Activated naive CD4-positive, alpha-beta T cell treated with Interleukin-2 at 50 U/mL for 16 hours (primary cell): Measurements from ENCODE around the gene MCAM.
A peak's percentile ranks its signal among the peaks of the same experiment; 100 is the strongest.

ENCODE experiments used
- DNase-seq: peaks from one replicate; pipeline ENCODE4 v3.0.0-alpha.2; 2020

Gene MCAM

DNA sequence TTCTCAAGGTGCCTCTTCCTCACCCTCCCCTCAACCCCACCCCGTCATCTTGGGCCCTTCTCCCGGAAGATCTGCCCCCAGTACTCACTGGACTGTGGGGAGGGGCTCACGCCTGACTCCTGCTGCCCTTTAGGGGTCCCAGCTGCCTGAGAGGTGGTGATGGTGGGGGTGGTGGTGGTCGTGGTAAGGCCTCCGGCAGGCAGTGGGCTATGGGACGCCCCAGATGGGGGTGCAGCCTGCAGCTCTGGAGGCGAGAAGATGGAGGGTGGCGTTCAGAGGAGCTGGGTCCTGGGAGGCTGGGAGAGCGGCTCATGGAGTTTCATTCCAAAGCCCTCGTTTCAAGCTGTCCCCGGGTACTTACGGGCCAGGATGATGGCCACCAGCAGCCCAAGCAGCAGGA is 28.8 kb upstream of the MCAM start:
- no peak for DNase-seq

GRCh38 chr11:119344291-119345010 is 27.5 kb upstream of the MCAM start:
- no peak for DNase-seq

DNA sequence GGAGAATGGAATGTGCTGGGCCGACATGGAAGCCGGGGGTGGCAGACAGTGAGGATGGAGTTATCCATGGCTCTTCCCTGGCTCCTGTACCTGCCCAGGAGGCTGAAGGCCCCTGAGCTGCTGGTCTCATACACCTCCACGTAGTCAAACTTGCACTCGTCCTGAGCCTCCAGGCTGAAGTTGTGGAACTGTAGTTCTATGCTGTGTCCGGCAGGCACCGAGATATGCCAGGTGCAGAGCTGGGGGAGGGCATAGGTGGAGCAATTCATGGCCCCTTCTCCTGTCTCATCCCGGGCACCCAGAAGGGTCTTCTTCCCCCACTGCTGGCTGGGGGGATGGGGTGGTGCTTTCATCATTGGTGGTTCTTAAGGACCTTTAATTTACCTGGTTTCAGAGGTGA is 26.8 kb upstream of the MCAM start:
- DNase-seq: no peak

DNA sequence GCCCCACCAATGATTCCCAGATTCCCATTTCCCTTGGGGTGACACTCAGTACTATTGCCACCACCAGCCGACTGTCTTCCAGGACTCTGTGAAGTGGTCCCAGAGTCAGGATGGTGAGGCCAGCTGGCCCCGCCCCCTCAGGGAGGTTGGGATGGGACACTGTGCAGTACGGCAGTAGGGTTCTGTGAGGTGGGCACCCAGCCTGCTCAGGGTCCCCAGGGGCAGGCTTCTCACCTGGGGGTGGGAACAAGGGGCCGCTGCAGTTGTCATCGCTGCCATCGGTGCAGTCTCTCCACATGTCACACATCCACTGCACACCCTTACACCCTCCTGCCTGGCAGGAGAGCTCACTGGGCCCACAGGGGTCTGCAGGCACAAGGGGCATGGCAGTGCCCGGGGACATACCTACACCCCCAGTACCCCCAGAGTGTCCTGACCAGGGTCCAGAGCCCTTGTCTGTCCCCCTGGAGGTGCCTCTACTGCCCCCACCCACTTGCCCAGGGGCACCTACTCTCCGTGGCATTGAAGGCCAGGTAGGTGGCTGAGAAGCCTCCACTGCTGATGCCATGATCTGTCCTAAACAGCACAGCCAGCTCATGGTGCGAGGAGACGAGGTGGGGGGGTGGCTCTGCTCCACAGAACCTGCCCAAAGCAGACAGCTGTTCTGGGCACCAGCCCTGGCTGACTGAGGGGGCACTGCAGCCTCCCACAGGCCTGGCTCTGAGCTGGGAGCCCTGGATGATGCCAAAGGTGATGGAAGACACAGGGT is 25.6 kb upstream of the MCAM start:
- DNase-seq: no peak

DNA sequence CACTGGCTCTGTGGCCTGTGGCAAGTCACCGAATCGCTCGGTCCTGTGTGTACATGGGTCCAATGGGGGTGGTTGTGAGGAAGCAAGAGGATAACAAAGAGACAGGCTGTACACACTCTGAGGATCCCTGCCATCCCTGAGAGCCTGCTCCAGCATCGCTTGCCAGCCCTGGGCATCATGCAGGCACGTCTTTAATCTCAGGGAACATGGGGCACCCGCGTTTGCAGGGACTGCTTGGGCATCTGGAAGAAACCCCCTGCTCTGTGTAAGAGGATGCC is 25.0 kb upstream of the MCAM start:
- DNase-seq: no peak

DNA sequence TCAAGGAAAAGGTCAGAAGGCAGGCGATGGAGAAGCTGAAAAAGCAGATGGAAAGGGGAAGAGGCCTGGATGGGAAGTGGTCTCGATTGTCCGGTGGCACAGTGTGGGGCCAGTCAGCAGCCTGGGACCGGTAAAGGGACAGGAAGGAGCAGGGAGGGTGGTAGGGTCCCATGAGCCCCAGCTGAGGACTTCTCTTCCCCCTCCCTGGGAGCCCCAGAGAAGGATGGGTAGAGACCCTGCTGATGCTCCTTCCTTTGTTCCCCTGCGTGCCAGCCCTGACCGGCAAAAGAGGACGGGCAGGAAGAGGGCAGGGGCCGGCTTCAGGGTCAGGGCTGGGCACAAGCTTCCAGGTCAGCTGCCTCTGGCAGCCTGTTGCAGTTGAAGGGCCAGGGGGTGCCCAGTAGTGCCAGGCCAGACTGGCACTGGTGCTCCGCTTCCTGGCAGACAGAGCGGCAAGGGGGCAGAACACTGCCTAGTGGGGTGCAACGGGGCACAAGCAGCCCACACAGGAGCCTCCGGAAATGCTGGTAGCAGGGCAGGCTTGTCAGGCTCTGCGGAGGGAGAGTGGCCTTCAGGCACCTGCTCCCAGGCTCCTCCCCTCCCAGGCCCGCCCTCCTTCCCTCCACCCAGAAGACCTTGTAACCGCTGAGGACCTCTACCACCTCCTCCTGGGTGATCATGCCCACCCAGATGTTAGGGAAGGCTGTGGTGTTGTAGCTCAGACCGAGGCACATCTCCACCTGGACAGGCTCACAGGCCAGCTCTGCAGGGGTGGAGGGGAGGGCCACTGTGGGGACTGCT is 24.5 kb upstream of the MCAM start:
- DNase-seq: no peak

GRCh38 chr11:119340335-119341221 is 23.6 kb upstream of the MCAM start, which contains the start of gene C1QTNF5:
C1QTNF5 (minus strand) TSS chr11:119340883; CDS start chr11:119340397, 486 bp downstream.
- no peak for DNase-seq

GRCh38 chr11:119339589-119340334 is 22.8 kb upstream of the MCAM start:
- DNase-seq: peak; percentile 36

GRCh38 chr11:119338965-119339588 is 22.1 kb upstream of the MCAM start:
- no peak for DNase-seq

DNA sequence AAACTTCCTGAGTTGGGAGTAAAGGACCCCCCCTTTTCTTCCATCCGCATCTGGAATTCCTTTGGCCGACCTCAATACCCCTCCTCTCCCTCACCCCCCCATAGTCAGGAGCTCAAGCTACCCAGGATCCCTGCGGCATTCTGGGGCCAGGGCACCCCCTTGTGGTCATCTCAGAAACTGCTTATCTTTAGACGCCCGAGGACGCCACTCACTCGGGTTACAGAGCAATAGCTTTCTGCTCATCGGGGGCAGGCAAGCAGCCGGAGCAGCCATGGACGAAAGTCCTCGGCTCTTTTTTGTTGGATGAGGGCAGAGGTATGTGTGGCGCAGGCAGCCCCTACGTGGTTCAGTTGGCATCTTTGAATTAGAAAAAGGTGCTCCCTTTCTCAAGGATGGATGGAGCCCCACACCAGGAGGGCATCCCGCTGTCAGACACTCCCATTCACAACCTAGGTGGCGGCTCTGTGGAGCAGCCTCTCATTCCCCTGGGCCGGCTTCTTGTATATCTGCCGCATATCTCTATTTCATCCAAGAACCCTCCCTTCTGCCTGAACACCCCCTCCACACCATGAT is 21.5 kb upstream of the MCAM start:
- DNase-seq: peak; percentile 72

DNA sequence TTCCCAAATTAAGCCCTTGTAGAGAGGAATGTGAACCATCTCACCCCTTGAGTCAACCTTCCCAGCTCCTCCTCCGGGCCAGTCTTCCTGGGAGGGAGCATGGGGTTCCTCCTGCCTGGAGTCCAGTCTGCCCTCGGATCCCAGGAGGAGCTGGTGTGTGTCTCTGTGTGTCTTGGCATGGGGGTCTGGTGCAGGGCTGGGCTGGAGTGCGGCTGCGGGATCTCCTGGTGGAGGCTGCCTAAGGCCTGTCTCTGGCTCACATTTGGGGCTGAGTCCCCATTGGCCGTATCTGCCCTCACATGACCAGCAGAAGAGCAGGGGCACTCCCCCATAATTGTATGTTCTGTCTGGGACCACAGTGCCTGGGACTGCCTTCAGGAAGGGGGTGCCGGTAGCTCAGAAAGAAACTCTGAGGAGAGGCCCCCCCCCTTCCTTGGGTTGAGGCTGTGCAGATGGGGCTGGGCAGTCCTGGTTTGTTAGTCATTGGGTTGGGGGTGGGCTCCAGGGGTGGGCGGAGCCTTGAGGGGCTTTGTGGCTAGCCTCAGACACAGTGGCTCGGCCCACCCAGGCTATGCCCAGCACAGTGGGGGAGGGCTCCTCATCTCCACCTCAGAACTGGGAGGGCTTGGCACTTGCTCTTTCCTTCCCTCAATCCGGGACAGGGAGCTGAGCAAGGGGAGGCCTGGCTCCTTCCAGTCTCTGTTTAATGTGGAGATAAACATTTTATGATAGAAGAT is 20.8 kb upstream of the MCAM start:
- DNase-seq: no peak

DNA sequence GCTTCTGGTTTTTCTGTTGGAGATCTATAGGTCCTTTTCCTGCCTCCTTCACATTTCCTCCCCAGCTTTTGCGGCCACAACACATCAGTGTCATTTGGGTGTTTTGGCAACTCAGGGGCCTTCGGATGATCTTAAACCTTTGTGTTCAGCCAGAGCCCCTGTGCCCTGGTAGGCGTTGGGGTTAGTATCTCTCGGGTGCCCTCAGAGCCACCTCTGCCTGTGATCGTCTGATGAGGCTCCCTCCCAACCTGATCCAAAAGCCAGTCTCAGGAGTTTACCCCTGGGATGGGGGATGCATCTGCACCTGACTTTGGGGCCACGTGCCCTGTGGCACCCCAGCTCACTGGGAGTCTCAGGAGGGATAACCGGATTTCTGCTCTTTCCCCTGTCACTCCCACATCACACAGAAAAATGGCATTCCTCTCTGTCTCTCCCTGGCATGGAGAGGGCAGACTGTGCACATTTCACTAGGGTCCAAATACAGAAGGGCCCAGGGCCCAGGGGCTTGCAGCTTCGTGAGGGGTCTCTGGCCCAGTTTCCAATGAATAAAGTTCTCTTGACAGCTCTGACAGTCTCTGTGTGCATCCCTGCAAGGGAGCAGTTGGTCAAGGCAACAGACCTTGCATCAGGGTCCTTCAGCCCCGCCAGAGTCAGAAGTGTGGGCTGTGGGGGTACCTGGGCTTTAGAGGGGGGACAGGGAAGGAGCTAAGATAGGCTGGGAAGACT is 20.0 kb upstream of the MCAM start:
- no peak for DNase-seq

- DNase-seq: no peak
Measured at GRCh38 chr11:119335655-119336543, 19.0 kb upstream of the MCAM start.

GRCh38 chr11:119335091-119335654 is 18.2 kb upstream of the MCAM start:
- no peak for DNase-seq

DNA sequence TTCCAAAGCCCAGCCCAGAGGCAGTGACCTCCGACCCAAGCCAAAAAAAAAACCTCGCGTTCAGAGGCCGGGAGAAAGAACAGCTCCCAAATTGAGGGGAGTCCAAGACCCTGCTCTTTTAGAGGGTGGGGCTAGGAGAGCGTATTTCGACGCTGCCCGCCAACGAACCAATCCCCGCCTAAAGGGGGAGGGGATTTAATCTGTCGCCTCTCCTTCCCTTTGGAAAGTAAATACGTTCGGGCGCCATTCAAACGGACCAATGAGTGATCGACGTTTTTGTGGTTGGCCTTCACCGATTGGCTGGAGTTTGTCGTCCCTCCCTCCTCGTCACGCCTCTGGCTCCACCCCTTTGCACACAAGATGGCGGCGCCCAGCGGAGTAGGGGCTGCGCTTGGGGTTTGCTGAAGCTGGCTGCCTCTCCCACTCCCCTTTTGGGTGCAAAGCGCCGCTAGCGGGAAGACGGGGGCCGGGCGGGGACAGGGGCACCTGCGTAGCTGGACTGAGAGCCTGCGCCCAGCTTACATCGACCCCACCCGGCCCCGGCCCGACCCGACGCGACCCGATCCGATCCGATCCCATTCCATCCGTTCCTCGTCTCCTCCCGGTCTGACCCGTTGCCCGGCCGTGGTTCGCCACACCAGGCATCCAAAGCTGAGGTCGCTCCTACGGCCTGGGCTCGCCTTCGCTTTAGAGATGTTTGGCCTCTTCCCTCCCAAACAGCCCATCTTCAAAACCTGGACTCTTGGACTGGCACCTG is 17.4 kb upstream of the MCAM start, which contains the start of gene RNF26:
Gene RNF26, plus strand, starts transcription at position 354 of the 757 bp plus-strand sequence. CDS start 596 bp downstream, outside the sequence.
- peak; percentile 94 for DNase-seq

DNA sequence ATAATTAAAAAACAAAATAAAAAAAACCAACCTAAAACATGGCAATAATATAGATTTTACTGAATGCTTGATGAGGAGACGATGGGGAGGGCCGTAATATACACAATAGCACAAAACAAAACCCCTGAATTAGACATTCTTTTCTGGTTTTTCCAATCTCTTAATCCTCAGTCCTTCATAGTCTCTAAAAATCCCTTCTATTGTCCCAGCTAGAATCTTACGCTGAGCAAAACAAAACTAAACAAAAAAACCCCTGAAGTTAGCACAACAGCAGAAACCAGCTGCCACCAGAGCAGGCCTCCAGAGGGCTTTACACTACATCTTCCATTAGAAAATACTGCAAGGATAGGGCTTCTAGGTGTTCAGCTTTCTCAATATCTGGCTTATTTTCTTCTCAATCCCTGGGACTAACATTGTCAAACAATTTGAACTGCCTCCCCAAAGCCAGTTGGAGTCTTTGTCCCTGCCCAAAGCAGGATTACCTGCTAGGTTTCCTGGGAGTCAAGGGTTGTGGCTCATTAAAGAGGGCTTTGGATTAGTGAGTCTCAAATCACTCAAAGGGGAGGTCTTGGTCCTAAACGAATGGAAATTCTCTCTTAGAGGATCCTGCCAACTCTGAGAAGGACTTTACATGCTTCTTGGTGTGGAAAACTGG is 15.3 kb upstream of the MCAM start:
- no peak for DNase-seq

DNA sequence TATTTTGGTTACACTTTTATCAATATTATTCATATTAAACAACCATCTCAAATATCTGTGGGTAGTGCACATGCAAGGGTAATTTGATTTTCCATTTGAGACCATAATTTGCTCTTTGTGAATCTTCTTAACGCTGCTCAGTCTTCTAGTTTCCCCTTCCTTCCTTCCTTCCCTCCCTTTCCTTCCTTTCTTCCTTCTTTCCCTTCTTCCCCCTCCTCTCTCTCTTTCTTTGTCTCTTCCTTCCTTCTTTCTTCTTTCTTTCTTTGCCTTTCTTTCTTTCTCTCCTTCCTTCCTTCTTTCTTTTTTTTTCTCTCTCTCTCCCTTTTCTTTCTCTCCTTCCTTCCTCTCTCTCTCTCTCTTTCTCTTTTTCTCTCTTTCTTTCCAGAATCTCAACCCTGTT is 13.3 kb upstream of the MCAM start:
- no peak for DNase-seq
